ENCODE data around the gene PHACTR1.
"Not testable (repeated sequence)": the region's sequence is repeated elsewhere in the genome, so short reads cannot be mapped to it uniquely, and the experiment has no call there.

The PHACTR1 gene

DNA sequence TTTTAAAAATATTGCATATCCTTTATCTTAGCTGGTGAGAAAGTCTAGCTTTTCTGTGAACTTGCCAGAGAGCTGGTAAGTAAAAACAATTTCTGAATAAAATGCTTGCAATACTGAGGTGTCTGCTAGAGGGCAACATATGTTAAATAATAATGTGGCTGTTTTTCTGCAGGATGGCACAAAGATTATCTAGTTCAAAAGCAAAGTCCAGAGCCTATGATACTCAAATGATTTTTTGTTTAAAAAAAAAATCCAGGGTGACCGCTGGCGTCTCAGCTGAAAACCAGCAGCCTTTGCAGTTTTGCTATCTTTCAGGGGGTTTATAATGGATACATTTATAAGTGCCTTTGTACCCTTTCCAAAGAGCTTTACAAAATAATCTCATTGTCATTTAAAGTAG, 194.9 kb downstream of the PHACTR1 start:
- DNase-seq: peak; percentile 85

DNA sequence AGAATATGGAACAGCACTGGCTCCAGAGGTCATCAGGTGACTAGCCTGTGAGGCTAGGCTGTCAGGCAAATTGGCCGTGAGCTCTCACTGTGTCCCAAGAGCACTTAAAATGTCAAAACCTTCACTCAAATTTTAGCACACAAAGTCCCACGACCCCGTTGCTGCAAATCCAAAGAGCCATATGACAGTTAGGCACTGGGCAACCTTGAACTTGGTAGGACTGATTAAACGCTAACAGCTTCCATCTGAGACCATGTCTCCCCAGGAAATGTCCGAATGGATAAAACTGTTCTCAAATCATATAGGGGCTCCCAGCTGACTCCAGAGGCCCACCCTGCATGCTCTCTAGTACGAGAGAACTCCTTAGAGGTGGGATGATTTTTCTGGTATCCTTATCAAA, 196.6 kb downstream of the PHACTR1 start:
- DNase-seq: peak; percentile 67

DNA sequence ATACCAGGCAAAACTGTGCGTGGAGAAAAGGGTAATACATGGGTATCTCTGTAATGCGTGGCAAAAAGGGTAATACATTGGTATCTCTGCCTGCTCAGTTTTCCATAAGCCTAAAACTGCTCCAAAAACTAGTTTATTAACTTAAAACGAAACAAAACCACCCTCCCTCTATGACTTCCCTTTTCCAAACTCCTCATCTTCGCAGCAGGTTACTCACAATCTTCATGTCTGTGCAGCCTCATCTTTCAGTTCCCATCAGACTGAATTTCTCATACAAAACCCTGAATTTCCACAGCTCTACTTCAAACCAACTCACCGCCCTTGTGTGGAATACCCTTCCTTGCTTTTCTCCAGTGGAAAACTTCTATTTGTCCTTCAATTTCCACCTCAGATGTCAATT, 199.4 kb downstream of the PHACTR1 start:
- no peak for DNase-seq

DNA sequence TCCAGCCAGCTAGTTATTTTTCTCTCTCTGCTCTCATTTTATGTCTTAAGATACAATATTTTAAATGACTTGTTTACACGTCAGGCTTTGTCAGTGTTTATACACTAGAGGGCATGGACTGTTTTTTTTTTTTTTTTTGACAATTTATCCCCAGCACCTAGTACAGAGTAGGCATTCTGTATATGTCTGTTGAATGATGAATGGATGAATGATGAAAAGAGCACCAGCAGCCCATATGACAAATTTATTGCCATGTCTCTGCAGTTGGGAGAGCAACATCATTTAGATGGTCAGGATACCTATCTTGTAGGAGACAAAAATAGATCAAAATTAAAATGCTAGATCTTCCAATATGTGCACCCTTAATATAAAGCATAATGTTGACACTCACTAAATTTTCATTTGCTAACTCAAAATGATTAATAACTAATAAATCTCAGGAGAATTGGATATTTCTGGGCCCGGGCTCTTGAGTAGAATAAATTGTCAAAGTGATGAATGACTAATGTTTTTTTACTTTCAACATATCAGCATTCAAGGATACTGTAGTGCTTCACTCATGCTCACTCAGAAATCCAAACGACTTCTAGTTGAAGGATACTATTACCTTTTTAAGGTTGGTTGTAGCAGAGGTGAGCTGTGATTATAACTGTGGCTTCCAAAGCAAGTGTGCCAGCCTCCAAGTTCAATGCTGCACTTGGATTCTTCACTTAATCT, 200.0 kb downstream of the PHACTR1 start:
- no peak for DNase-seq

DNA sequence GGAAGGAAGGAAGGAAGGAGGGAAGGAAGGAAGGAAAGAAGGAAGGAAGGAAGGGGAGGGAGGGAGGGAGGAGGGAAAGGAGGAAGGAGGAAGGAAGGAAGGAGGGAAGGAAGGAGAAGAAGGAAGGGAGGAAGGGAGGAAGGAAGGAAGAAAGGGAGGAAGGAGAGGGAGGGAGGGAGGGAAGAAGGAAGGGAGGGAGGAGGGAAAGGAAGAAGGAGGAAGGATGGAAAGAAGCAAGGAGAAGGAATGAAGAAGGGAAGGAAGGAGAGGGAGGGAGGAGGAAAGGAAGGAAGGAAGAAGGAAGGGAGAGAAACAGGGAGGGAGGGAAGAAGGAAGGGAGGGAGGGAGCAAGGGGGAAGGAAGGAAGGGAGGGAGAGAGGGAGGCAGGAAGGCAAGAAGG, 204.9 kb downstream of the PHACTR1 start:
- no peak for DNase-seq

DNA sequence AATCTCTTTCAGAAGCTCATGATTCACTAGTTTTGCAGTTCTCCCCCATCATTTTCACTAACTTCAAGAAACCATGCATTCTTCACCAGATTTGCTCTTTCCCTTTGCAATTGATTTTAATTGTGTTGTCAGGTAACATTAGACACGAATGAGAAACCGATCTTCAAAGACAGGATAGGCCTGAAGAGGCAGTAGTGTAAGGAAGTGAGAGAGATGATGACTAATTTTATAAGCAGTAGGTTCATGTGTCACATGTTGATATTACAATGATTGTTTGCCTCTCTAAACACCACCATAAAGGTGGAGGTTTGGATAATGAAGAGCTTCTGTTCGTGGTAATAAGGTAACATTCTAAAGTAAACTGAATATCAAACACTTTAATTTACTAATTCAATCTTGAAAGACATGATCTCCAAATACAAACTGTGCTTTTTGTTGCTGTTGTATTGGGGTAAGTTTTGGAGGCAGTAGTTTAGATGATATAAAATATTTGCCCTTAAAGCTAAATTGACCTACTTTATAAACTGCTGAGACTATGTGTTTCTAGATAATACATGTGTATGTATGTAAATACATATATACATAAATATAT, 207.2 kb downstream of the PHACTR1 start:
- DNase-seq: peak; percentile 30

DNA sequence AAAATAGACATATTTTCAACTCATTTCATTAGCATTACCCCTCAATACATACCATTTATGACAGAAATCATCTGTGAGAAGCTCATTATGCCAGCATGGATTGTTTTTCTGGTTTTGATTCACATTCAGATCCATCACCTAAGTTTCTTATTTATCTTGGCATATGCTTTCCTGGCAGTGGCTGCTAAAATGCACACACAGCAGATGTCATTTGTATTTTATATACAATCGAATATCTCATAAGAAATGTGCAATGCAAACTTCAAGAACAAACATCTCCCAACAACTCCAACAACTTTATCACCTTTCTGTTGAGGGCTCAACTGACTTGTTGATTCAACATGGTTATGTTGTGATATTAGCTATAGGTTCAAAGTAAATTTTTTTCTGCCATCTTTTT, 208.3 kb downstream of the PHACTR1 start:
- no peak for DNase-seq

DNA sequence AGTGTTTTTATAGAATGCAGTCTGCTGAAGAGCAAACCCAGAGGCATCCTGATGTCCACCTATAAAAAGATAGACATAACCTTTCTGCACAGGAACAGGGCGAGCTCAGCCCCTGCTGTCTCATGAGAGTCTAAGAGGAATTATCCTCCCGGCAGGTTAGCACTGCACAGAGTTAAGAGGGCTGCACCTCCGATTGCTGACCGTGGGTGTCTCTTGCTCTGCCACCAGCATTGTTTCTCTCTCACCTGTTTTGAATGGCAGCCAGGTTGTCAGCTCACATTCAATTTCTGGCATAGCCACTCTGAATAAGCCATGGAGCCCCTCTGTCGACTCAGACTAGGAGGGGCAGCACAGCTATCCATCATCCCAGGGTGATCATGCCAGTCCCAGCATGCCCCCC, 211.2 kb downstream of the PHACTR1 start:
- DNase-seq: no peak

DNA sequence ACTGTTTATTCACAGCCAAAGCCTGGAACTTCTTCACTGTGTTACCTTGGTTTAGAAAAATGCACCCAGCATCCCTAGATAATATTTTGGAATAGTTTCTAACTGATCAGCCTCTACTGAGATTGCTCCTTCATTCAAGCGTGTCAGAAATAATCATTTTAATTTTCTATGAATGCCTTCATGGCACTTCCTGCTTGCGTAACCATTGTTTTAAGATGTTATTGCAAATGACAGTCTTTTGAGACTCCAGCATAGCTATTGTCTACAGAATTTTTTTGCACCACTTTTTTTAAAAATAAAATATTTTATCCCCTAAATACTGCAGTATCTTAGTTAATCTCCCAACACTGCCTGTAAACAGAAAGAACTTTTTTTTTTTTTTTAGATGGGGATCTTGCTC, 213.1 kb downstream of the PHACTR1 start:
- peak; percentile 26 for DNase-seq

DNA sequence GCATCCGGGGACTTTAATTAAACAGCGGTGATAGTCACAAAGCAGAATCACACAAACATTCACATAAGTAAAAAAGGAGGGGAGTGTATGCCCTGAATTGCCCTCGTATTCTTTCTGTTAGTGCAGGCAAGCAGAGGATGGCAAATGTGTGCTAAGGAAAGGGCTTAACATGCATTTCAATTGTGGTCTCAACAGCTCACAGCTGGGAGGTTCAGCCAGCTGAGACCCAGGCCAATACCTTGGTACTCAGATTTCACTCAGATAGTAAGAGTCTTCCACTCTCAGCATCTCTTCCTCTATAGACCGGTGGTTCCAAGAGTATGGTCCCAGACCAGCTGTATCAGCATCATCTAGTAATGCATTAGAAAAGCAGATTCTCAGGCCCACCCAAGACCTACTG, 215.1 kb downstream of the PHACTR1 start:
- DNase-seq: no peak

DNA sequence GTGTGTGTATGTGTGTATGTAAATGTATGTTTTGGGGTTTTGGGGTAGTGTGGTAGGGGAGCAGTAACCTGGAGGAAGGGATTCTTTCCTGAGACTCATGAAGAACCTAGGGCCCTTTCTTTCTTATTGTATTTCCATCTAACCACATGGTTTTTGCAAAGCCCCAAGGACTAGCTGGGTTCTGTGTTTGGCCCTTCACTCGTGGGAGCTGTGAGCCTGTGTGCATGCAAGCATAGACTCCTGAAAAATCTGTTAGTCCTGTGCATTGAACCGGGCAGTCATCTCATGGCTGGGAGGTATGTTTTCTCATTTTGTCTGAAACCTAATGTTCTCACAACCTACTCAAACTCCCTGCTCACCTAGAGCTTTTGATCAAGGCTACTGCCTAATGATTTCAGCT, 219.1 kb downstream of the PHACTR1 start:
- no peak for DNase-seq

DNA sequence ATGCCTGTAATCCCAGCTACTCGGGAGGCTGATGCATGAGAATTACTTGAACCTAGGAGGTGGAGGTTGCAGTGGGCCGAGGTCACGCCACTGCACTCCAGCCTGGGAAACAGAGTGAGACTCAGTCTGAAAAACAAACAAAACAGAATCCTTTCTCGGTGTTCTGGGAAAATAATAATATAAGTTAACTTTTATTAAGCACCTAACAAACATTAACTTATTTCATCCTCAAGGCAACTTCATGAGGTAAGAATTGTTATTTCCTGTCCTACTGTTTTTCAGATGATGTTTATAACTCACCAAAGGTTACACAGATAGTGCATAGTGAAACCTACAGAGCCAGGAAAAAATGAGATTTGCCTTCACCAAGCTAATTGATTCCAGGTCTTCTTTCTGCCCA, 221.4 kb downstream of the PHACTR1 start:
- no peak for DNase-seq

DNA sequence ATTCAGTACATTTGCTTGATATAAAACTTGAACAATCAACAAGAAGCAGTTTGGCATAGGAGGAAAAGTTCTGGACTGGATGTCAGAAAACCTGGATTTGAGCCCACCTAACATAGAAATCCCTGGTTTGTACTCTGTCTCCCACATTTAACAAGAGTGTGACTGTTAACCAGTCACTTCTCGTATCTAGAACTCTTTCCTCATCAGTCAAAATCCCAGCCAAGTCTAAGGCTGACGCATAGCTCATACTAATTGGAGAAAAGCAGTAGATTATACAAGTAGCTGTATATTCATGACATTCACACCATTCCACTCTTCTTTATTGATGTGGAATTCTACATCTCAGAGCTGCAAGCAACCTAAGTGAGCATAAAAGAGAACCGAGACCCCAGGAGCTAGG, 222.7 kb downstream of the PHACTR1 start:
- no peak for DNase-seq

DNA sequence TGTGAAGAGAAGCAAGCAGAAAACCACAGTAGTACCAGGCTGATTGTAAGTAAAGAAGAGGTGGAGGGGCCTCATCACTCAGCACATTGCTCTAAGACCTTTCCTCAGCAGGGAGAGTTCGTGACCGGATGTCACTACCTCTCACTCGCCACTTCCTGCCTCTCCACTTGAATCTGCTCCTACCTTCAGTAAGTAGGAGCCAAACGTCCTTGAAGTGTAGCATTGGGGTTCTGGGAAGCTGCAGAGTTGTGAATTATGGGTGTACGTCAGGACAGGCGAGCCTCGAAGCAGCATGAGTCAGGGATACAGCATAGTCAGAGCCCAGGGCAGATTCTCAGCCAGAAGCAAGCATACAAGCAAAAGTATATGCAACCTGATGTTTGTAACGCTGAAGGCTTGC, 224.9 kb downstream of the PHACTR1 start:
- no peak for DNase-seq

DNA sequence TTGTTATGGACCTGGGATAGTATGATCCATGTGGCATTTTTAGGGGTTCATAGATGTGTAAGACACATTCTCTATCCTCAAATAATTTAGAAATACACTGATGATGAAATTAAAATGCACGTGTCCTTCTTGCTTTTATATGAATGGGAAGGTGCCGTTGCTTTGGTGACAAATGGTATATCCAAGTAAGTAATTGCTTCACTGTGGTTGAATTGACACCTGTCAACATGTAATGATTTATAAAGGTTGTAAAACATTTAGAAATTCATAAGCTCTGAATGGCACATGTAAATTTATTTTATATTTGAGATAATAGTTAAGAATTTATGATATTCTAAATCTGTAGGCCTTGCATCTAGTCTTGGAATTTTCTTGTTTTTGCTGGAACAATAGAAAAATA, 227.0 kb downstream of the PHACTR1 start:
- DNase-seq: no peak

DNA sequence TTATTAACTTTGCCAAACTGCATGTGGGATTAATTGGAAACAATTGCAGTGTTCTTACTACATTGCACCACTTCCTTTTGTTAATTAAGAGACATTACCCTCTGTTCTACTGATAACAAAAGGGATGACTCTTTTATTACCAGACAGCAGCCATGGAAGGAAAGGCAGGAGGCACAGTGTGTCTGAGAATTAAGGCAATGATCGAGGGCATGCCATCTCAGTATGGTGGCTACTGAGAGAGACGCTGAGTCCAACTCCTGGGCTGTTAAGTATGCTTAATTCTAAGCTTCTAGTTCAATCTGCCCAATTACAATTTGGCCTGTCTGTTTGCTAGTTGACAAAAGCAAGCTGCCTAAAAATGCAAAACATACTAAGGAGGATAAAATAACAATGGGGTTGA, 227.4 kb downstream of the PHACTR1 start:
- DNase-seq: no peak

DNA sequence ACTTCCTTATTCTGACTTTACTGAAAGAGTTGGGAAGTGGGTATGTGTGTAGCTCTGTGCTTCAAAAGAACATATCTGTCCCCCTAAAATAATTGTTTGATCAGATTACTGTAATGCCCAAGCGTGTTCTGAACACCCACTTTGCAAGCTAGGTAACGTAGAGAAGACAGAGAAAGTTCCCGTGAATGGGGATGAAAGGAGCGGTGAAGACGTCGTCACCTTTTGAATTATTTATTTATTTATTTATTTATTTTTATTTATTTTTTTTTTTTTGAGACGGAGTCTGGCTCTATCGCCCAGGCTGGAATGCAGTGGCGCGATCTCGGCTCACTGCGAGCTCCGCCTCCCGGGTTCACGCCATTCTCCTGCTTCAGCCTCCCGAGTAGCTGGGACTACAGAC, 228.0 kb downstream of the PHACTR1 start:
- not testable (repeated sequence) for DNase-seq

DNA sequence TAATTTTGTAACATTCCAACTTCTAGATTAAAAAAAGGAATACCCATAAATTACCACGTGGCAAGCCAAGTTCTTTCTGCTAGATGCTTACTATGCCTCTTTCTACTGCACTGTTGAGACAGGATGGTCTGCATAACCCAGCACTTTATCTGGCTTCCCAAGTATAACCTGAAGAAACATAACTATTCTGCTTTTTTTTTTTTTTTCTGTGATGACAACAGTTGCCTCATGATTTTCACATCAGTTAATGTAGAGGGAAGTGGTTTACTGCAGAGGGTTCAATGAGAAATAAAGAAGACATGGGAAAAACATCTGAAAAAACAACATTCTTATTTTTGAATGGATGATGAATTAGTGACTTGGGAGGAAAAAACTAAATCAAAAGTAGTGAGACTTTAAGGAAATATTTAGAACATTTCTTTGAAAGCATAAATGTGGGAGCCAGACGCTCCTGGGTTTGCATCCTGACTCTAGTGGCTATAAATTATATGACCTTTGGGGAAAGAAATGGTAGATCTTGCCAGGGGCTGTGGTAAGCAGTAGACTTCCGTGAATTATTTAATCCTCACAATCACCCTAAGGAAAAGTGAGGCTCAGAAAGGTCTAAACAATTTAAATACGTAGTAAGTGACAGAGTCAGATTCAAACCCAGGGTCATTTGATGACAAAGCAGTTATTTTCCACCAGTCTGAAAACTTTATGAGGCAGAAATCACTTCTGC, 230.7 kb downstream of the PHACTR1 start:
- DNase-seq: no peak

DNA sequence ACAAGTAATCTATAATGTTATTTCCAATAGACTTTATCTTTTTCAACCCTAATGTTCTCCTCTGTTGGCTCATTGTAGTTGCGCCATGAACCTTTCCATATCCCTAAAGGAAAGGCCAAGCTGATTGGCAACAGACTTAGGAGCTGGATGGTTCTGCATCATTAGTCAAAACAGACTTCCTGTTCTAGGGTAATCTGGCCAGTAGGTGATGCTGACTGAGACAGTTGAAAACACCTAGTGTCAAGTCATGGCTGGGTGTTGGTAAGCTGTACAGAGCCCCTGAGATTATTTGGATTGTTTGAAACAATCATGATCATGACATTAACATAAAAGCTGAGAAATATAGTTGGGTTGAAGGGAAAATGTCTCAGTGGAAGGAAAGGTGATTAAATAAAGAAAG, 231.4 kb downstream of the PHACTR1 start:
- DNase-seq: no peak

DNA sequence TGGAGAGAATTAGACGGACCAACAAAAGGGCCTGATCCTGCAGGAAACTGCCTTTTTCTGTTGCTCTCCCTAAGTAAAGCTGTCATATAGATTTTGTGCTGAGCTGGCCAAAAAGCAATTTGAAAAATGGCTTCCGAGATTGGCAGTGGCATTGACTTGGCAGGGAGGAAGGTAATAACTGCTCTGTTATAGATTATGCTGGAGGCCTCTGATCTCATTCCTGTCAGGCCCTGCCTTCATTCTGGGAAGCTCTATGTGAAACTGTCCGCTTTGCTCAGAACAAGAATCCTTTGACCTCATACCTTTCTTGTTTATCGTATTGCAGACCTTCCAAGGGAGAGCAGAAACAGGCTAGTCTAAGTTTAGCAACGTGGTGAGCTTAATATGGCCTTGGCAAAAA, 234.4 kb downstream of the PHACTR1 start:
- DNase-seq: no peak

DNA sequence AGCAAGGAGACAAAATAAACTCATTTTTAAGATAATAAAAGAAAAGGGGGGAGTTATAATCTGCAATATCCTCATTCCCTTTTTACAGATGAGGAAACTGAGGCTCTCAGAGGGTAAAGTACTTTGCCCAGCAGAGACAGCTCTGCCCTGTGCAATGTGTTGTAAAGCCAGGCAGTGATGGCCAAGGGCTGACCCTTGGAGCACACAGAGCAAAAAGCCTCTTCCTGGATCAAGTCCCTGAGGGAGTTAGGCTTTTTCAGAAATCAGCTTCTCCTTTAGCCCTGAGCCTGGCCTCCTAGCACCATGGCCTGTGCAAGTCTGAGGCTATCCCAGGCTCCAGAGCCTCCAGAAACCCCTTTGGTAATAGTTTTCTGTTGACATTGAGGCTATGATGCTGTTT, 234.8 kb downstream of the PHACTR1 start:
- DNase-seq: no peak

DNA sequence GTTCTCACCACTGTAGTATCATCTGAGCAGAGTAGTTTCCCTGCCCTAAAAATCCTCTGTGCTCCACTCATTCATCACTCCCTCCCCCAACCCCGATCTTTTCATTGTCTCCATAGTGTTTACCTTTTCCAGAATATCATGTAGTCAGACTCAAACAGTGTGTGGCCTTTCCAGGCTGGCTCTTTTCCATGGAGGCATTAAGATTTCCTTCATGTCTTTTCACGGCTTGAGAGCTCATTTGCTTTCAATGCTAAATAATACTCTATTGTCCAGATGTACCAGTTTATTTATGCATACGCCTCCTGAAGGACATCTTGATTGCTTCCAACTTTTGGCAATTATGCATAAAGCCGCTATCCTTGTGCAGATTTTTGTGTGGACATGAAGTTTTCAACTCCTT, 235.8 kb downstream of the PHACTR1 start:
- DNase-seq: no peak

DNA sequence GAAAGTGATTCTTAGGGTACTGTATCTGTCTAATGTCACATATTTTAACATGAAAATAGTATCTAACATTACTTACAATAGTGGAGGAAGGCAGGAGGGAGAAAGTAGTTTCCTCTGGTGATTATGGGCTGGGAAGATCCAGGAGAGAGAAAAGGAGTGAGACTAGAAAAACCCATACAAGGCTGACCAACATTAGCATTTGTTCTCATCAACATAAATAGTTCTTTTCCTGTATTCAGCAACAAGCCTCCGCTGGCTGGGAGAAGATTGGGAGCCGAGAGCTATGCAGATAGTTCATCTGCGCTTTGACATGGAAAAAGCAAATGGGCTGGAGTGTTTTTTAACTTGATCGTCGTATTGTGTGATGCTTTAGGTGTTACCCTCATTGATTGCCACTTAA, 239.4 kb downstream of the PHACTR1 start:
- DNase-seq: no peak

DNA sequence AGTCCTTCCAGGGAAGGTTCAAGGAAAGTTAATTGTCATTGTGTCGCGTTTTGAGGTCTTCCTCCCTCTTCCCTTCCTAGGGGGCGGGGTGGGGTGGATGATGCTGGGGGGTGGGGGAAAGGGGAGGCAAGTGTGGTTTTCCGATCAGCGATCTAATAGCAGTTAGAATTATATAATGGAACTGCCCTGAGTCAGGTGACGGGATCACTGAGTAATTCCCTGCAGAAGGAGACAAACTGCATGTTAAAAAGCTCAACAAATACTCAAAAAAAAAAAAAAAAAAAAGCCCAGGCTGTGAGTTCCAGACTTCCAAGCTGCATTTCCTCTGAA, 240.4 kb downstream of the PHACTR1 start:
- DNase-seq: no peak
